CD14-positive monocyte (primary cell): ENCODE results near the gene MEOX2. TPM values are rescaled to one million over a fixed set of nuclear protein-coding genes. Genes with fewer than 3 reads are reported as not detected.

Experiments
- DNase-seq, 3 donors: peaks; one replicate each; pipeline ENCODE4 v3.0.0-alpha.2; 2011 to 2022
- H2AFZ ChIP-seq: 2 replicates; pipeline ENCODE4 v1.6.0; 2012; ENCODE audit warnings: mild to moderate bottlenecking, low read depth, low read length, inconsistent platforms; ENCODE audit not compliant: insufficient read depth, poor library complexity, severe bottlenecking
- H3K27ac ChIP-seq, 2 donors: 1 replicate in 1 of 2; 2 replicates in 1 of 2; pipeline ENCODE4 v1.5.1; 2012 to 2013; ENCODE audit warnings: low read length in 2 of 2, control low read depth in 1 of 2, inconsistent platforms in 1 of 2, low read depth in 1 of 2, mild to moderate bottlenecking in 1 of 2
- H3K27me3 ChIP-seq, 2 donors: one replicate each; pipeline versions ENCODE4 v1.6.0 to v1.6.1; 2011 to 2013; ENCODE audit warnings: low read length in 2 of 2; ENCODE audit not compliant: control insufficient read depth in 2 of 2, insufficient read depth in 2 of 2
- H3K36me3 ChIP-seq, 2 donors: replicated peaks in 1 of 2; 1 replicate in 1 of 2; 2 replicates in 1 of 2; pipeline versions ENCODE4 v1.5.1 to v1.6.1; 2012 to 2013; ENCODE audit warnings: low read length in 2 of 2, control low read depth in 1 of 2, inconsistent platforms in 1 of 2, mild to moderate bottlenecking in 1 of 2; ENCODE audit not compliant: insufficient read depth in 2 of 2, control insufficient read depth in 1 of 2
- H3K4me1 ChIP-seq, 2 donors: 1 replicate in 1 of 2; 2 replicates in 1 of 2; pipeline versions ENCODE4 v1.5.1 to v1.6.1; 2012 to 2013; ENCODE audit warnings: low read length in 2 of 2, control low read depth in 1 of 2, inconsistent platforms in 1 of 2, mild to moderate bottlenecking in 1 of 2, moderate library complexity in 1 of 2; ENCODE audit not compliant: insufficient read depth in 2 of 2, control insufficient read depth in 1 of 2
- H3K4me2 ChIP-seq: replicated peaks from 2 replicates; pipeline ENCODE3; 2012; ENCODE audit warnings: low read length, moderate library complexity, mild to moderate bottlenecking; ENCODE audit not compliant: poor library complexity, severe bottlenecking; ENCODE audit errors: extremely low read depth
- H3K4me3 ChIP-seq, 3 experiments: fragments of 200-600 bp in 1 of 3; sonication (generic) in 1 of 3; replicated peaks in 1 of 3; 1 replicate in 2 of 3; 2 replicates in 1 of 3; pipeline ENCODE4 v1.5.1; 2011 to 2013; ENCODE audit warnings: low read length in 3 of 3, mild to moderate bottlenecking in 3 of 3, control low read depth in 2 of 3, low read depth in 2 of 3, inconsistent platforms in 1 of 3, moderate library complexity in 1 of 3
- H3K79me2 ChIP-seq: 2 replicates; pipeline ENCODE4 v1.6.0; 2012; ENCODE audit warnings: mild to moderate bottlenecking, control low read depth, inconsistent platforms, low read length, moderate library complexity; ENCODE audit not compliant: insufficient read depth
- H3K9ac ChIP-seq: 2 replicates; pipeline ENCODE4 v1.6.0; 2017; ENCODE audit warnings: low read length, mild to moderate bottlenecking; ENCODE audit not compliant: insufficient read depth, poor library complexity, severe bottlenecking
- H3K9me3 ChIP-seq, 2 donors: replicated peaks in 1 of 2; 1 replicate in 1 of 2; 2 replicates in 1 of 2; pipeline versions ENCODE4 v1.5.1 to v1.6.1; 2012 to 2013; ENCODE audit warnings: low read length in 2 of 2, control low read depth in 1 of 2; ENCODE audit not compliant: control insufficient read depth in 1 of 2, insufficient read depth in 1 of 2
- H4K20me1 ChIP-seq: 2 replicates; pipeline ENCODE4 v1.6.0; 2012; ENCODE audit warnings: mild to moderate bottlenecking, low read length, control low read depth, moderate library complexity; ENCODE audit not compliant: insufficient read depth
- H3K27ac Mint-ChIP-seq, 7 donors: one replicate each; pipeline ENCODE4 v1.8.0; 2020; ENCODE audit warnings: mild to moderate bottlenecking in 7 of 7, mixed read lengths in 7 of 7, moderate library complexity in 6 of 7, inconsistent platforms in 2 of 7
- H3K27me3 Mint-ChIP-seq, 3 donors: one replicate each; pipeline ENCODE4 v1.8.0; 2021 to 2022; ENCODE audit warnings: low read depth in 3 of 3, mild to moderate bottlenecking in 3 of 3, mixed read lengths in 3 of 3, moderate library complexity in 3 of 3, inconsistent platforms in 1 of 3
- H3K36me3 Mint-ChIP-seq, 2 donors: one replicate each; pipeline ENCODE4 v1.8.0; 2020; ENCODE audit warnings: mixed read lengths in 2 of 2, inconsistent platforms in 1 of 2, mild to moderate bottlenecking in 1 of 2
- H3K4me1 Mint-ChIP-seq: one replicate; pipeline ENCODE4 v1.8.0; 2020; ENCODE audit warnings: mild to moderate bottlenecking, mixed read lengths
- H3K4me3 Mint-ChIP-seq, 2 donors: one replicate each; pipeline ENCODE4 v1.8.0; 2020; ENCODE audit warnings: mild to moderate bottlenecking in 2 of 2, mixed read lengths in 2 of 2, moderate library complexity in 1 of 2
- H3K9me3 Mint-ChIP-seq, 7 donors: one replicate each; pipeline ENCODE4 v1.8.0; 2020 to 2022; ENCODE audit warnings: mixed read lengths in 7 of 7, mild to moderate bottlenecking in 6 of 7, moderate library complexity in 6 of 7, inconsistent platforms in 2 of 7
- WGBS: methylation state at CpG from one replicate; pipeline ENCODE4 v1.1.5; 2013; ENCODE audit warnings: missing lambda C conversion rate; ENCODE audit not compliant: insufficient coverage; 5-methylcytosine and 5-hydroxymethylcytosine counted together
- intact Hi-C, 2 donors: fragments of 100-400 bp; cut with micrococcal nuclease; formaldehyde crosslinking; loops; one replicate each; pipeline versions ENCODE4 v1.15.0 to v1.15.1; 2023
- polyA plus RNA-seq, 3 donors: library from polyadenylated mRNA; depleted of rRNA in 1 of 3; unstranded in 2 of 3; stranded (reverse) in 1 of 3; fragments of 300-500 nt in 2 of 3; fragments of >200 nt in 1 of 3; fragmentation: Illumina TruSeq in 2 of 3; gene quantifications; 1 replicate in 2 of 3; 2 replicates in 1 of 3; pipeline ENCODE4 v1.2.3, GENCODE V29; 2012 to 2021
- TF ChIP-seq, protein P1 (sequence below): fragments of 200-600 bp; IDR thresholded peaks from one replicate; pipeline ENCODE4 v1.8.0; 2022; ENCODE audit warnings: antibody characterized with exemption, mild to moderate bottlenecking

The MEOX2 gene
- polyA plus RNA-seq, 3 donors, result not detected

DNA sequence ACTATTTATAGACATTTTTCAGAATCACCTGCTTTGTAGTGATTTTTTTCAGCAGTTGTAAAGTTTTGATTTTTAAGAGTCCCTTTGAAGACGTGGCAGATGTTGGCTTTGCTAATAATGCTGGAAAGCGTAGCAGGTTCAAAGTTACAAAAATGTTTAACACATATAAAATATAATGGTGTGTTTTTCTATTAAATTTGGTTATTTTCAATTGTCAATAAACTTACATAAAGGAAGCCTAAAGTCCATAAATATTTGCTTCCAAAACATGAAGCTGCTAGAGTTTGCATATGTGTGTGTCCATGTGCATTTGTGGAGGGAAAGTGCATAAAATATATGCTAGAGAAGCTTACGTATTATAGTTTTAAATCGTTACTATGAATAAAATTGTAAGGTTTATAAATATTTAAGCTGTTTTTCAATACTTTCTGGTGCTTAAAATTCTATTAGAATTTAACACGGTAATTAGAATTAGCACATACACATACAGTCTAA lies 3.7 kb downstream of the MEOX2 start:
- Mint-ChIP-seq H3K9me3 (peaks cover 0 to 17% (median 3%) of the 10 kb centered on the region in 7 donors), H3K36me3 (peaks cover 0 to 2% of the 10 kb centered on the region in 2 donors), H3K27me3 (peaks cover 36 to 40% (median 37%) of the 10 kb centered on the region in 3 donors), H3K27ac (no peak overlapping the region), H3K4me1 (peaks cover 9% of the 10 kb centered on the region), H3K4me3 (no peak overlapping the region)
- no peak for DNase-seq
- Histone ChIP-seq H4K20me1 (no peaks in the 10 kb centered on the region), H3K27ac (no peak overlapping the region), H3K9ac (no peak overlapping the region), H2AFZ (no peak overlapping the region), H3K4me2 (no peak overlapping the region), H3K9me3 (peaks cover 0 to 20% of the 10 kb centered on the region in 2 donors), H3K36me3 (no peaks in the 10 kb centered on the region), H3K27me3 (peaks cover 32 to 45% of the 10 kb centered on the region in 2 donors), H3K79me2 (no peaks in the 10 kb centered on the region), H3K4me1 (no peaks in the 10 kb centered on the region), H3K4me3 (no peak overlapping the region)
- TF ChIP-seq, protein P1, sequence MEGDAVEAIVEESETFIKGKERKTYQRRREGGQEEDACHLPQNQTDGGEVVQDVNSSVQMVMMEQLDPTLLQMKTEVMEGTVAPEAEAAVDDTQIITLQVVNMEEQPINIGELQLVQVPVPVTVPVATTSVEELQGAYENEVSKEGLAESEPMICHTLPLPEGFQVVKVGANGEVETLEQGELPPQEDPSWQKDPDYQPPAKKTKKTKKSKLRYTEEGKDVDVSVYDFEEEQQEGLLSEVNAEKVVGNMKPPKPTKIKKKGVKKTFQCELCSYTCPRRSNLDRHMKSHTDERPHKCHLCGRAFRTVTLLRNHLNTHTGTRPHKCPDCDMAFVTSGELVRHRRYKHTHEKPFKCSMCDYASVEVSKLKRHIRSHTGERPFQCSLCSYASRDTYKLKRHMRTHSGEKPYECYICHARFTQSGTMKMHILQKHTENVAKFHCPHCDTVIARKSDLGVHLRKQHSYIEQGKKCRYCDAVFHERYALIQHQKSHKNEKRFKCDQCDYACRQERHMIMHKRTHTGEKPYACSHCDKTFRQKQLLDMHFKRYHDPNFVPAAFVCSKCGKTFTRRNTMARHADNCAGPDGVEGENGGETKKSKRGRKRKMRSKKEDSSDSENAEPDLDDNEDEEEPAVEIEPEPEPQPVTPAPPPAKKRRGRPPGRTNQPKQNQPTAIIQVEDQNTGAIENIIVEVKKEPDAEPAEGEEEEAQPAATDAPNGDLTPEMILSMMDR, result no peak
- WGBS, result no CpG with 5 or more reads among the region's 5 CpGs
- intact Hi-C loops, result no loop called here

- H3K79me2 ChIP-seq, result no peaks in the 10 kb centered on the region
- peaks cover 25 to 38% of the 10 kb centered on the region in 2 donors for H3K27me3 ChIP-seq
- no peaks in the 10 kb centered on the region for H3K36me3 ChIP-seq
- no peak overlapping the region for H3K4me3 Mint-ChIP-seq
- peaks cover 9% of the 10 kb centered on the region for H3K4me1 Mint-ChIP-seq
- H3K27me3 Mint-ChIP-seq, result peaks cover 29 to 33% (median 30%) of the 10 kb centered on the region in 3 donors
- H3K27ac ChIP-seq, result no peak overlapping the region
- H3K4me1 ChIP-seq, result no peaks in the 10 kb centered on the region
- H3K36me3 Mint-ChIP-seq, result peaks cover 0 to 2% of the 10 kb centered on the region in 2 donors
- peaks cover 0 to 14% (median 3%) of the 10 kb centered on the region in 7 donors for H3K9me3 Mint-ChIP-seq
- H3K9ac ChIP-seq, result no peak overlapping the region
- no peak overlapping the region for H3K27ac Mint-ChIP-seq
- H2AFZ ChIP-seq, result no peak overlapping the region
- intact Hi-C loops, result no loop called here
- no peaks in the 10 kb centered on the region for H4K20me1 ChIP-seq
- TF ChIP-seq, protein P1, result no peak
- no peak for DNase-seq
- H3K4me2 ChIP-seq, result no peak overlapping the region
- no peak overlapping the region for H3K4me3 ChIP-seq
- H3K9me3 ChIP-seq, result peaks cover 0 to 14% of the 10 kb centered on the region in 2 donors
Measured at GRCh38 chr7:15682111-15682510, 4.4 kb downstream of the MEOX2 start.
